ENCODE measurements around the gene ANKH. TPM values are rescaled to one million over a fixed set of nuclear protein-coding genes. Genes with fewer than 3 reads are reported as not detected.

ANKH gene
- total RNA-seq, 1 donor from 2014 or later = 174 TPM

GRCh38 chr5:14713476-14714390, 157.8 kb downstream of the ANKH start:
- DNase-seq = no peak

- DNase-seq = no peak
These were observed 158.9 kb downstream of the ANKH start for GRCh38 chr5:14712666-14713065.

- DNase-seq = no peak
These were observed 159.4 kb downstream of the ANKH start for GRCh38 chr5:14712131-14712530.

- no peak for DNase-seq
These were observed 161.1 kb downstream of the ANKH start for GRCh38 chr5:14710313-14710994.

GRCh38 chr5:14708551-14708950, 163.0 kb downstream of the ANKH start:
- DNase-seq = no peak

GRCh38 chr5:14707811-14708390, 163.7 kb downstream of the ANKH start:
- DNase-seq = no peak

GRCh38 chr5:14706615-14707021, 165.0 kb downstream of the ANKH start:
- DNase-seq = peak; percentile 16

GRCh38 chr5:14705556-14705955, 166.0 kb downstream of the ANKH start:
- no peak for DNase-seq

- DNase-seq = no peak
These were observed 169.2 kb downstream of the ANKH start for GRCh38 chr5:14702238-14702839.

- DNase-seq = no peak
These were observed 170.0 kb downstream of the ANKH start for GRCh38 chr5:14701556-14701955.

GRCh38 chr5:14700478-14701436, 170.8 kb downstream of the ANKH start:
- DNase-seq = no peak

GRCh38 chr5:14699807-14700400, 171.7 kb downstream of the ANKH start:
- DNase-seq = no peak

GRCh38 chr5:14699159-14699558, 172.4 kb downstream of the ANKH start:
- DNase-seq = no peak

GRCh38 chr5:14698495-14698894, 173.1 kb downstream of the ANKH start:
- no peak for DNase-seq

- no peak for DNase-seq
These were observed 174.7 kb downstream of the ANKH start for GRCh38 chr5:14696851-14697250.

GRCh38 chr5:14696057-14696456, 175.5 kb downstream of the ANKH start:
- no peak for DNase-seq

GRCh38 chr5:14695152-14695551, 176.4 kb downstream of the ANKH start:
- no peak for DNase-seq

- no peak for DNase-seq
These were observed 178.5 kb downstream of the ANKH start for GRCh38 chr5:14693070-14693469.

GRCh38 chr5:14687023-14687665, 184.4 kb downstream of the ANKH start:
- DNase-seq = no peak

GRCh38 chr5:14686517-14686916, 185.1 kb downstream of the ANKH start:
- no peak for DNase-seq

- peak; percentile 20 for DNase-seq
These were observed 185.8 kb downstream of the ANKH start for GRCh38 chr5:14685757-14686156.
